GM10248 (cell line): ENCODE data around the gene BPIFA3.

ENCODE experiments used
- CTCF ChIA-PET: fragments of 300-600 bp; sonication (Branson Sonifier 250); formaldehyde crosslinking; extraction: SDS; loops from one replicate; lab custom pipeline; 2021; ENCODE audit warnings: antibody characterized with exemption; lab: Yijun Ruan, JAX
- POLR2A ChIA-PET: fragments of 350-650 bp; sonication (Branson Sonifier 250); formaldehyde crosslinking; extraction: SDS; loops from one replicate; lab custom pipeline; 2020; ENCODE audit warnings: antibody characterized with exemption; lab: Yijun Ruan, JAX
- DNase-seq: peaks from one replicate; pipeline ENCODE4 v3.0.0; 2012; ENCODE audit errors: extremely low spot score
- CTCF ChIP-seq: IDR thresholded peaks from 2 replicates; pipeline ENCODE4 v1.5.1; 2012; ENCODE audit warnings: mild to moderate bottlenecking, low read depth; ENCODE audit errors: extremely low read depth, missing control alignments, control extremely low read depth

The BPIFA3 gene

GRCh38 chr20:33249456-33249855, 32.3 kb downstream of the BPIFA3 start:
- CTCF ChIA-PET = interaction anchor here (1.1 kb wide), 1 partner anchor 14 kb away, joined by 3 read pairs; the partner anchor contains the start of gene BPIFA1
- no peak for DNase-seq
- TF ChIP-seq CTCF = no peak
- POLR2A ChIA-PET = no interaction called here

DNA sequence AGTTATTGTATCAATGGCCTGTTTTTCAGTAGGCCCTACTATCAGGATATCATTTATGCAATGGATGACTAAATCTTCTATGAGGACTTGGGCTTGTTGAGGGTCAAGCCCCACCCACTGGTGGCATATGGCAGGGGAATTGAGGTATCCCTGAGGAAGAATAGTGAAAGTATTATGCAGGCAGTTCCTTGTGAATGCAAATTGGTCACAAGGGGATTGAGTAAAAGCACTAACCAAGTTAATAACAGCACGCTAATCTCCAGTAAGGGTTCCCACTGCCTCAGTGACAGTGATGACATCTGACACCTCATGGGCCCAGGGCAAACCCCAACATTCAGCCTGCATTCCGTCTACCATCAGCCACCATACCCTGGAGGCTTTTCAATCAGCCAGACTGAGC, 33.5 kb downstream of the BPIFA3 start:
- no peak for DNase-seq
- no peak for TF ChIP-seq CTCF
- ChIA-PET CTCF (interaction anchor here (1.1 kb wide), 1 partner anchor 15 kb away, joined by 3 read pairs; the partner anchor contains the start of gene BPIFA1), POLR2A (no interaction called here)

GRCh38 chr20:33251496-33251895, 34.3 kb downstream of the BPIFA3 start:
- POLR2A ChIA-PET = no interaction called here
- CTCF ChIA-PET = no interaction called here
- TF ChIP-seq CTCF = no peak
- DNase-seq = no peak

GRCh38 chr20:33252460-33252859, 35.3 kb downstream of the BPIFA3 start:
- ChIA-PET CTCF (no interaction called here), POLR2A (no interaction called here)
- no peak for TF ChIP-seq CTCF
- no peak for DNase-seq

DNA sequence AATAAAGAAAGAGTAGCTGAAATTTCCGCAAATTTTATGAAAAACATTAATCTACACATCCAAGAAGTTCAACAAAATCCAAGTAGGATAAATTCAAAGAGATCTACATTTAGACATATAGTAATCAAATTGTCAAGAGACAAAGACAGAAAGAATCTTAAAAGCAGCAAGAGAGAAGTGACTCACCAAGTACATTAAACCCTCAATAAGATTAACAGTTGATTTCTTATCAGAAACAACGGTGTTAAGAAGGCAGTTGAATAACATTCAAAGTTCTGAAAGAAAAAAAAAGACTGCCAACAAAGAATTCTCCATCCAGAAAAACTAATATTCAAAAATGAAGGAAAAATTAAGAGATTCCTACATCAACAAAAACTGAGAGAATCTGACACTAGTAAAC, 37.9 kb downstream of the BPIFA3 start:
- no peak for DNase-seq
- ChIA-PET POLR2A (no interaction called here), CTCF (no interaction called here)
- no peak for TF ChIP-seq CTCF

DNA sequence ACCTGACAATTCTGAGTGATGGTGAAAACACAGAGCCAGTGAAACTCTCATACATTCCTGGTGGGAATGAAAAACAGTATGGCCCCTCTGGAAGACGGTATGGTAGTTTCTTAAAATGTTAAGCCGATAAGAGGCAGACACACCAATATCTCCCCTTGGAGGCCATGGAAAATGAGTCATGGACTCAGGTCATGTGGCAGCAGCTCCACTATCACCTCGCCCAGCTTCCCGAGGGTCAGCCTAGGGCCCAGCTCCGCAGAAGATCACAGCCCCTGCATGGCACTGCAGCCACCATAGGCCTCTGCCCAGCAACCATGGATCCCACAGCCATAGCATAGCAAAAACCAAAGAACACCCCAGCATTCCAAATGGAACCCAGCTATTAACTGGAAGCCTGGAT, 40.1 kb downstream of the BPIFA3 start:
- no peak for TF ChIP-seq CTCF
- POLR2A ChIA-PET = no interaction called here

More for the DNA sequence above, 40.1 kb downstream of the BPIFA3 start:
- CTCF ChIA-PET = interaction anchor here (0.8 to 1.5 kb wide), 2 partner anchors 10 to 12 kb away, joined by 4 read pairs; no protein-coding TSS in a partner anchor
- no peak for DNase-seq
